GM19328 (cell line): Measurements from ENCODE around the gene ORM2.
"Not testable (repeated sequence)": the region's sequence is repeated elsewhere in the genome, so short reads cannot be mapped to it uniquely, and the experiment has no call there.

Experiments
- ATAC-seq: cut with Tn5 transposase; IDR thresholded peaks from one replicate; pipeline ENCODE4 v1.9.1; 2021; ENCODE audit warnings: mild to moderate bottlenecking, moderate library complexity; ENCODE audit not compliant: unreplicated experiment

ORM2 gene

DNA sequence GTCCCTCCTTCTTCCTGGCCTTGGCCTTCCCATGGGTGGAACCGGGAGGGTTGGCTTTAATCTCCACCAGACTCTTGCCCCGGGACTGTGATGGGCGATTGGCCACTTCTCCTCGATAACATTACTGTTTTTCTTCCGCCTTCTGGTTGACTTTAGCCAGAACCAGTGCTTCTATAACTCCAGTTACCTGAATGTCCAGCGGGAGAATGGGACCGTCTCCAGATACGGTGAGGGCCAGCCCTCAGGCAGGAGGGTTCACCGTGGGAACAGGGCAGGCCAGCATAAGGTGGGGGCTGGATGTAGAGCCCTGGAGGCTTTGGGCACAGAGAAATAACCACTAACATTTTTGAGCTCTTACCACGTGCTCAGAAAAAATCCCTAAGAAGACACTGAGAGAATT is 967 bp downstream of the ORM2 start:
- no peak for ATAC-seq

- not testable (repeated sequence) for ATAC-seq
Observed at GRCh38 chr9:114331229-114332195, 1.8 kb downstream of the ORM2 start.

- ATAC-seq, result not testable (repeated sequence)
Observed at GRCh38 chr9:114332474-114333040, 2.9 kb downstream of the ORM2 start.

DNA sequence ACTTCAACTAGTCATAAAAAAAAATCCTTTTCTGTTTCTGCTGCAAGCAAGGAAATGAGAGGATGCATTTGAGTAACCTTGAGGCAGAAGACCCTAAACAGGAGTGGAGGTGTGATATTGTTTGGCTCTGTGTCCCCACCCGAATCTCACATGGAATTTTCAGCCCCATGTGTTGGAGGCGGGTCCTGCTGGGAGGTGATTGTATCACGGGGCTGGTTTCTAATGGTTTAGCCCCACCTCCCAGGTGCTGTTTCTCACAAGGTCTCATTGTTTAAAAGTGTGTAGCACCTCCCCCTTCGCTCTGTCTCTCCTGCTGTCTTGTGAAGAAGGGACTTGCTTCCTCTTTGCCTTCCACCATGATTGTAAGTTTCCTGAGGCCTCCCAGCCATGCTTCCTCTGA is 4.0 kb downstream of the ORM2 start:
- not testable (repeated sequence) for ATAC-seq

DNA sequence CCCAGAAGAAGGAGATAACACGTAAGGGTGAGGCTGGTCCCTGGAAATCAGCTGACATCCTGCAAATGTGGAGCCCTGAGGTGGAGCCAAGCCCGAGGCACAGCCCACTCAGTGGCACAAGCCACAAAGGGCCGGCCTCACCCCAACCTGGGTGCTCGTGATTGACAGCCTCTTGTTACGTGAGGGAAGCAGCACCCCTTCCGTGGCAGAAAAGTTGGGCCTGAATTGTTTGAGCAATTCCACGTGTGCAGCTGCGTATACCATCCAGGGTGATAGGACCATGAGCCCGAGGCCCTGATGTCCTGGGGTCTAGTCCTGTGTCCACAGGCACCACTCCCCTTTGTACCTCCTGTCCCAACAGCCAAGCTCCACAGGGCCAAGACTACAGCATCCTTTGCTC is 4.8 kb downstream of the ORM2 start:
- ATAC-seq, result no peak

DNA sequence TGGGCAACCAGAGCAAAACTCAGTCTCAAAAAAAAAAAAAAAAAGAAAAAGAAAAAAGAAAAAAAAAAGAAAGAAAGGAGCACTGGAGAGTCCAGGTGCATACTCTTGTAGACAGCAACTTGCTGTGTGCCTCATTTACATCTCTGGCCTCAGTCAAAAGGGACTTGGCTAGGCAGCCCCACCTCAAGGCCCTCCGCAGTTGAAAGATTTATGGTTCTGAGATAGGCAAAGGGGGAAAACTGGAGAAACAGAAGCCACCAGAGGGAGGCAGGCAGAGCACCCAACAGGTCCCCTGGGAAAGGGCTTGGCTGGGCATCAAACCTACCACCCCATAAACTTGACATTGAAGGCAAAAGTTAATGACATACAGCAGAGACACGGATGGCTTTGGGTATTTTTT is 6.1 kb downstream of the ORM2 start:
- no peak for ATAC-seq

GRCh38 chr9:114336157-114336556 is 6.5 kb downstream of the ORM2 start:
- ATAC-seq, result no peak

GRCh38 chr9:114336699-114337395 is 7.2 kb downstream of the ORM2 start:
- ATAC-seq, result no peak

- no peak for ATAC-seq
Observed at GRCh38 chr9:114338187-114338586, 8.5 kb downstream of the ORM2 start.

- ATAC-seq, result peak; percentile 53
Observed at GRCh38 chr9:114339130-114339908, 9.7 kb downstream of the ORM2 start.

- ATAC-seq, result no peak
Observed at GRCh38 chr9:114341152-114341830, 11.6 kb downstream of the ORM2 start.

DNA sequence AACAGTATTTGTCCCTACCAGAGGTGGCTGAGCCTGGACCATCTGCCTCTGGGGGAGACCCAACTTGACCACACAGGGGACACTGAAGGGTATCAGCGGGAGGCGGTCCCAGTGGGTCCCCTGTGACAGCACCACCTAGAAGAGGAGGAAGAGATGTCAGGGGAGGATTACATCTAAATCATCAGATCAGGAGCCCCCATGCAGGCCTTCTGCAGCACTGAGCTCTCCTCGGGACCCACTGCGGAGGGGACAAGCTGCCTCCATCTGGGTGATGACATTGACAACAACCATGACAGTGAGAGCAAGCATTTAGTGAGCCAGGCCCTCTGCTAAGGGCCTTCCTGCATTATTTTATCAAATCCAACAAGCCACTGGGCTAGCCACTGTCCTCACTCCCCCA is 12.3 kb downstream of the ORM2 start:
- no peak for ATAC-seq

- ATAC-seq, result no peak
Observed at GRCh38 chr9:114342755-114343440, 13.2 kb downstream of the ORM2 start.

- ATAC-seq, result no peak
Observed at GRCh38 chr9:114343471-114344187, 14.0 kb downstream of the ORM2 start.

- no peak for ATAC-seq
Observed at GRCh38 chr9:114344188-114344566, 14.5 kb downstream of the ORM2 start.

DNA sequence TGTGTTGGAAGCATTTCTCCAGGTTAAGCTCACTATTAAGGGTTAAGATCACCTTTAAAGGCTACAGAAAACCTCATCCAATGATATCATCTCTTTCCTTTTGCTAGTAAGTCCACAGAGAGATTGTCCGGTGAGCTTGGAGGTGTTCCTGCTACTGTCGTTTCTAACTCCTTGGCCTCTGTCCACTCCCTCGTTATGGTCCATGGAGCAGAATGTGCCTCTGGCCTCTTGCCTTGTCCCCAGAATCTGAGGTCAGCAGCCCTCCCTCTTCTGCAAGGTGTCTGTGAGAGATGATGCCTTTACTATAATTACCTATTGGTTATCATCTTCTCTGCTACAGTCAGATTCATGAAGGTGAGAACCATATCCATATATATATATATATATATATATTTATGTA is 15.0 kb downstream of the ORM2 start:
- no peak for ATAC-seq

DNA sequence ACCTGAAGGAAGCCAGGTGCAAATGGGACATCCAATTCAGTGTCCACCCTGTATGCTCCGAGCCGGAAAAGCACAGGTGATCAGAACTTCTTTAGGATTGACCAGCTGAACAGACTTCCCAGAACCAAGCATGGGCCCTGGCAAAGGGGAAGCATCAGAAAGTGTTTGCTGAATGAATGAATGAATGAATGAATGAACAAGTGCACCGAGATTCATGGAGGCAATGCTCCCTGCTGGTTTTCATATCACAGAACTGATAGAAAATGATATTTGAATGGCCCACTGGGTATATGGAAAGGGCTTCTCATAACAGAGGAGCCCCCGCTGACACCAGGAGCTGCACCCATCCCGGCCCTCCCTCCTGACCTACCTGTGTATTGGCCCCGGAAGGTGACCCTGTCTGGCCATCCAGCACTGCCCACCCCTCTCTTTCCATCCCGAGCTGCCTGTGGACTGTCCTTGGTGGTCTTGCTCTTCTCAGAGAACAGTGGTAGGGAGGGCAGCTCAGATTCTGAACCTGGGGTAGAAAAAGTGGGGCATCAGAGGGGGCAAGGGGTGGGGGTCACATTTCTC is 15.9 kb downstream of the ORM2 start:
- no peak for ATAC-seq

DNA sequence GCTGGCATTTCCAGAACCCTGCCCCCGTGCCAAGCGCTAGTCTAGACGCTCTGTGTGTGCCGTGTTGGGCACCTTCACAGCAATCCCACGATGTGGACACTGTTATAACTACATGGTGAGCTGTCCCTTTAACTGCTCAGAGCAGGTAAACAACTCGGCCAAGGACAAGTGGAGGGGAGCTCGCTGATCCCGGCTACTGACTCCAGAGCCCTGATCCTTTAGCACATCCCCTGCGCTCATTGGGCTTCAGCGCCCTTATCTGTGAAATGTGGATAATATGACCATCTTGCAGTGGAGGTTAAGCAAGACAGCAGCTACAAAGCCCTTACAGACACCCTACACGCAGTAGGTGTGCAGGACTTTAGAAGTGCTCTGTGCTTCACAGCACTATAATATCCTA is 16.5 kb downstream of the ORM2 start:
- ATAC-seq, result no peak

GRCh38 chr9:114347675-114348074 is 18.0 kb downstream of the ORM2 start:
- ATAC-seq, result no peak
